ENCODE data around the gene HSH2D.
"Not testable (repeated sequence)": the region's sequence is repeated elsewhere in the genome, so short reads cannot be mapped to it uniquely, and the experiment has no call there.

HSH2D gene

GRCh38 chr19:16159655-16160054 is 16.2 kb downstream of the HSH2D start:
- no peaks in the 10 kb centered on the region for H3K36me3 ChIP-seq (ENCODE audit: control insufficient read depth, insufficient read depth, low read length)
- no peaks in the 10 kb centered on the region for H3K9me3 ChIP-seq (ENCODE audit: control insufficient read depth, insufficient read depth, low read depth, low read length)
- H3K27me3 ChIP-seq (ENCODE audit: control insufficient read depth, insufficient read depth, low read length): no peaks in the 10 kb centered on the region
- no peak overlapping the region for H3K4me3 ChIP-seq (ENCODE audit: low read depth, low read length)
- H3K9ac ChIP-seq (ENCODE audit: low read length): no peak overlapping the region
- H3K27ac ChIP-seq (ENCODE audit: low read depth, low read length): no peak overlapping the region
- H3K4me1 ChIP-seq (ENCODE audit: control insufficient read depth, insufficient read depth, low read length): no peaks in the 10 kb centered on the region; the same call in 1 of the 2 replicates

- no peaks in the 10 kb centered on the region for H3K9me3 ChIP-seq (ENCODE audit: control insufficient read depth, insufficient read depth, low read depth, low read length)
- no peaks in the 10 kb centered on the region for H3K36me3 ChIP-seq (ENCODE audit: control insufficient read depth, insufficient read depth, low read length)
- H3K4me1 ChIP-seq (ENCODE audit: control insufficient read depth, insufficient read depth, low read length): no peaks in the 10 kb centered on the region; the same call in 1 of the 2 replicates
- no peaks in the 10 kb centered on the region for H3K27me3 ChIP-seq (ENCODE audit: control insufficient read depth, insufficient read depth, low read length)
- H3K9ac ChIP-seq (ENCODE audit: low read length): no peak overlapping the region
- H3K4me3 ChIP-seq (ENCODE audit: low read depth, low read length): no peak overlapping the region
- H3K27ac ChIP-seq (ENCODE audit: low read depth, low read length): no peak overlapping the region
These were observed 17.0 kb downstream of the HSH2D start for GRCh38 chr19:16160445-16160942.

GRCh38 chr19:16160943-16161560 is 17.6 kb downstream of the HSH2D start:
- Histone ChIP-seq H3K27ac (ENCODE audit: low read depth, low read length) (no peak overlapping the region), H3K4me1 (ENCODE audit: control insufficient read depth, insufficient read depth, low read length) (no peaks in the 10 kb centered on the region; the same call in 1 of the 2 replicates), H3K9ac (ENCODE audit: low read length) (no peak overlapping the region), H3K36me3 (ENCODE audit: control insufficient read depth, insufficient read depth, low read length) (no peaks in the 10 kb centered on the region), H3K9me3 (ENCODE audit: control insufficient read depth, insufficient read depth, low read depth, low read length) (no peaks in the 10 kb centered on the region), H3K4me3 (ENCODE audit: low read depth, low read length) (no peak overlapping the region), H3K27me3 (ENCODE audit: control insufficient read depth, insufficient read depth, low read length) (no peaks in the 10 kb centered on the region)

GRCh38 chr19:16161840-16162239 is 18.4 kb downstream of the HSH2D start:
- Histone ChIP-seq H3K4me3 (ENCODE audit: low read depth, low read length) (no peak overlapping the region), H3K9ac (ENCODE audit: low read length) (no peak overlapping the region), H3K36me3 (ENCODE audit: control insufficient read depth, insufficient read depth, low read length) (no peaks in the 10 kb centered on the region), H3K27ac (ENCODE audit: low read depth, low read length) (no peak overlapping the region), H3K4me1 (ENCODE audit: control insufficient read depth, insufficient read depth, low read length) (no peaks in the 10 kb centered on the region; the same call in 1 of the 2 replicates), H3K9me3 (ENCODE audit: control insufficient read depth, insufficient read depth, low read depth, low read length) (no peaks in the 10 kb centered on the region), H3K27me3 (ENCODE audit: control insufficient read depth, insufficient read depth, low read length) (no peaks in the 10 kb centered on the region)

- H3K9me3 ChIP-seq (ENCODE audit: control insufficient read depth, insufficient read depth, low read depth, low read length): no peaks in the 10 kb centered on the region
- no peak overlapping the region for H3K4me3 ChIP-seq (ENCODE audit: low read depth, low read length)
- no peak overlapping the region for H3K9ac ChIP-seq (ENCODE audit: low read length)
- no peaks in the 10 kb centered on the region for H3K36me3 ChIP-seq (ENCODE audit: control insufficient read depth, insufficient read depth, low read length)
- H3K27me3 ChIP-seq (ENCODE audit: control insufficient read depth, insufficient read depth, low read length): no peaks in the 10 kb centered on the region
- H3K27ac ChIP-seq (ENCODE audit: low read depth, low read length): no peak overlapping the region
- H3K4me1 ChIP-seq (ENCODE audit: control insufficient read depth, insufficient read depth, low read length): no peaks in the 10 kb centered on the region; the same call in 1 of the 2 replicates
These were observed 20.9 kb downstream of the HSH2D start for GRCh38 chr19:16164222-16164890.

GRCh38 chr19:16166417-16166816 is 22.9 kb downstream of the HSH2D start:
- H3K36me3 ChIP-seq (ENCODE audit: control insufficient read depth, insufficient read depth, low read length): no peaks in the 10 kb centered on the region
- H3K4me3 ChIP-seq (ENCODE audit: low read depth, low read length): no peak overlapping the region
- no peaks in the 10 kb centered on the region for H3K27me3 ChIP-seq (ENCODE audit: control insufficient read depth, insufficient read depth, low read length)
- H3K27ac ChIP-seq (ENCODE audit: low read depth, low read length): no peak overlapping the region
- no peaks in the 10 kb centered on the region for H3K9me3 ChIP-seq (ENCODE audit: control insufficient read depth, insufficient read depth, low read depth, low read length)
- H3K9ac ChIP-seq (ENCODE audit: low read length): no peak overlapping the region
- no peaks in the 10 kb centered on the region for H3K4me1 ChIP-seq (ENCODE audit: control insufficient read depth, insufficient read depth, low read length)

- H3K27ac ChIP-seq (ENCODE audit: low read depth, low read length): no peak overlapping the region
- no peaks in the 10 kb centered on the region for H3K27me3 ChIP-seq (ENCODE audit: control insufficient read depth, insufficient read depth, low read length)
- no peaks in the 10 kb centered on the region for H3K36me3 ChIP-seq (ENCODE audit: control insufficient read depth, insufficient read depth, low read length)
- H3K9me3 ChIP-seq (ENCODE audit: control insufficient read depth, insufficient read depth, low read depth, low read length): no peaks in the 10 kb centered on the region
- H3K4me3 ChIP-seq (ENCODE audit: low read depth, low read length): no peak overlapping the region
- H3K4me1 ChIP-seq (ENCODE audit: control insufficient read depth, insufficient read depth, low read length): no peaks in the 10 kb centered on the region
- no peak overlapping the region for H3K9ac ChIP-seq (ENCODE audit: low read length)
These were observed 23.6 kb downstream of the HSH2D start for GRCh38 chr19:16167055-16167454.

GRCh38 chr19:16168465-16169081 is 25.1 kb downstream of the HSH2D start:
- Histone ChIP-seq H3K9ac (ENCODE audit: low read length) (no peak overlapping the region), H3K4me1 (ENCODE audit: control insufficient read depth, insufficient read depth, low read length) (no peaks in the 10 kb centered on the region), H3K36me3 (ENCODE audit: control insufficient read depth, insufficient read depth, low read length) (no peaks in the 10 kb centered on the region), H3K27me3 (ENCODE audit: control insufficient read depth, insufficient read depth, low read length) (no peaks in the 10 kb centered on the region), H3K4me3 (ENCODE audit: low read depth, low read length) (no peak overlapping the region), H3K27ac (ENCODE audit: low read depth, low read length) (no peak overlapping the region), H3K9me3 (ENCODE audit: control insufficient read depth, insufficient read depth, low read depth, low read length) (no peaks in the 10 kb centered on the region)

- Histone ChIP-seq H3K9ac (ENCODE audit: low read length) (no peak overlapping the region), H3K9me3 (ENCODE audit: control insufficient read depth, insufficient read depth, low read depth, low read length) (peaks cover 2% of the 10 kb centered on the region; the same call in 1 of the 2 replicates), H3K36me3 (ENCODE audit: control insufficient read depth, insufficient read depth, low read length) (no peaks in the 10 kb centered on the region), H3K27me3 (ENCODE audit: control insufficient read depth, insufficient read depth, low read length) (no peaks in the 10 kb centered on the region), H3K27ac (ENCODE audit: low read depth, low read length) (no peak overlapping the region), H3K4me1 (ENCODE audit: control insufficient read depth, insufficient read depth, low read length) (no peaks in the 10 kb centered on the region), H3K4me3 (ENCODE audit: low read depth, low read length) (no peak overlapping the region)
These were observed 26.6 kb downstream of the HSH2D start for GRCh38 chr19:16170134-16170533.

GRCh38 chr19:16175954-16176353 is 32.5 kb downstream of the HSH2D start:
- Histone ChIP-seq H3K4me1 (ENCODE audit: control insufficient read depth, insufficient read depth, low read length) (no peaks in the 10 kb centered on the region), H3K36me3 (ENCODE audit: control insufficient read depth, insufficient read depth, low read length) (no peaks in the 10 kb centered on the region), H3K27ac (ENCODE audit: low read depth, low read length) (no peak overlapping the region), H3K9ac (ENCODE audit: low read length) (no peak overlapping the region), H3K9me3 (ENCODE audit: control insufficient read depth, insufficient read depth, low read depth, low read length) (peaks cover 7% of the 10 kb centered on the region; the same call in 1 of the 2 replicates), H3K4me3 (ENCODE audit: low read depth, low read length) (no peak overlapping the region), H3K27me3 (ENCODE audit: control insufficient read depth, insufficient read depth, low read length) (no peaks in the 10 kb centered on the region)

- H3K9ac ChIP-seq (ENCODE audit: low read length); H3K27ac ChIP-seq (ENCODE audit: low read depth, low read length): not testable (repeated sequence)
These were observed 35.4 kb downstream of the HSH2D start for GRCh38 chr19:16178866-16179265.

More at GRCh38 chr19:16178866-16179265, 35.4 kb downstream of the HSH2D start:
- not testable (repeated sequence) for H3K4me3 ChIP-seq (ENCODE audit: low read depth, low read length); H3K4me1 ChIP-seq (ENCODE audit: control insufficient read depth, insufficient read depth, low read length); H3K9me3 ChIP-seq (ENCODE audit: control insufficient read depth, insufficient read depth, low read depth, low read length); H3K36me3 ChIP-seq (ENCODE audit: control insufficient read depth, insufficient read depth, low read length); H3K27me3 ChIP-seq (ENCODE audit: control insufficient read depth, insufficient read depth, low read length)
